ENCODE measurements around the gene HIGD1A. TPM values are rescaled to one million over a fixed set of nuclear protein-coding genes. Genes with fewer than 3 reads are reported as not detected.
"Not testable (repeated sequence)": the region's sequence is repeated elsewhere in the genome, so short reads cannot be mapped to it uniquely, and the experiment has no call there.

HIGD1A gene
- total RNA-seq, 1 experiment from 2014 or later: 183 TPM

GRCh38 chr3:42829083-42829627, 24.9 kb upstream of the HIGD1A start:
- DNase-seq (ENCODE audit: low read depth): no peak

DNA sequence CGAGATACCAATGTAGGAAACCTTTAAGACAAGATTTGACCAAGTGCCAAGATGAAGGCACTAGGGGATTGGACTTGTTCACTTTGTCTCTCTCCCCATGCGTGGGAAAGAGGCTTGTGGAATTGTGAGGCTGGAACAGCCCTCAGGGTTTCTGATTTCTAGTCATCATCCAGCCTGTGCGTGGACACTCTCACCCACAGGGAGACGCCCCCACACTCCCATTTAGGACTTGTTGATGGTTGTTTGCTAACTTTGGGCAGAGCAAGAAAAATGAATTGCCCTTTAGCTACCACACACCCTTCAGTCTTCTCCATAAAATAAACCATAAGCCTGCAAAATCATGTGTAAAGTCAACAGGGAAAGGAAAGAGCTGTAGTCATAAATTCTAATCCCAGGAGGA, 23.4 kb upstream of the HIGD1A start:
- no peak for DNase-seq (ENCODE audit: low read depth)

- DNase-seq (ENCODE audit: low read depth): no peak
Measured at GRCh38 chr3:42827023-42827422, 22.7 kb upstream of the HIGD1A start.

DNA sequence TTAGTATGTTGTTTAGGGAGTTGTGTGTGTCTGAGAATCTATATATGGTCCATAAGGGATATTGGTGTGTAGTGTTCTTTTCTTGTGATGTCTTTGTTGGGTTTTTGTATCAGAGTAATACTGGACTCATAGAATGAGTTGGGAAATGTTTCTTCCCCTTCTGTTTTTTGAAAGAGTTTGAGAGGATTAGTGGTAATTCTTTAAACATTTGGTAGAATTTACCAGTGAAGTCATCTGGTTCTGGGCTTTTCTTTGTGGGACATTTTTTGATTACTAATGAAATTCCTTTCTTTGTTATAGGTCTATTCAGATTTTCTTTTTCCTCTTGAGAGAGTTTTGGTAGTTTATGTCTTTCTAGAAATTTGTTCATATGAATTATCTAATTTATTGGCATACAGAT, 21.9 kb upstream of the HIGD1A start:
- DNase-seq (ENCODE audit: low read depth): no peak

GRCh38 chr3:42823351-42823750, 19.1 kb upstream of the HIGD1A start:
- DNase-seq (ENCODE audit: low read depth): no peak

- no peak for DNase-seq (ENCODE audit: low read depth)
Measured at GRCh38 chr3:42822828-42823227, 18.5 kb upstream of the HIGD1A start.

GRCh38 chr3:42820746-42821051, 16.4 kb upstream of the HIGD1A start:
- DNase-seq (ENCODE audit: low read depth): no peak

DNA sequence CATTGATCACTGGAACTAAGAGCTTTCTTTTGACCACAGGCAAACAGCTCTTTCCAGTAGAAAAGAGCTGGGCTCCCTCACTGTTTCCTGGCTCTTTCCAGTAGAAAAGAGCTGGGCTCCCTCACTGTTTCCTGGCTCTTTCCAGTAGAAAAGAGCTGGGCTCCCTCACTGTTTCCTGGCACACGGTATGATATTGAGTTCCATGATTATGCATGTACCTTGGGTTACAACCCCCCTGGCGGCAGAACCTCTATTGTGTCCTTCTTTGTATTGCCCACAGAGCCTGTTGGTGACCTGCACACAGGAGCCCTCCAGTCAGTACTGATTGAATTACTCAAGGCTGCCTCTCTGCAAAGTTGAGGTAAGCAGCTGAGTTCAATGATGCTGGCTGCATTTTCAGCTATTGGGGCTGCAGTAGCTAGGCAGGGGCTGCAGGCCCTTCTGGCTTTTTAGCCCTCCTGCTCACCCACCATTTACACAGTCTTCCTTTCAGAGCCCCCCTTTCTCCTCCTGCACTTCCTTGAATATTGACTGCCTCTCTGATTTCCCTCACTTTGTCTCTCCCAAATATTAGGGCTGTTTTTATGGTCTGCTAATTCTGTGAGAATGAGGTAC, 15.2 kb upstream of the HIGD1A start:
- DNase-seq (ENCODE audit: low read depth): peak; percentile 52

GRCh38 chr3:42815826-42816225, 11.5 kb upstream of the HIGD1A start:
- no peak for DNase-seq (ENCODE audit: low read depth)

DNA sequence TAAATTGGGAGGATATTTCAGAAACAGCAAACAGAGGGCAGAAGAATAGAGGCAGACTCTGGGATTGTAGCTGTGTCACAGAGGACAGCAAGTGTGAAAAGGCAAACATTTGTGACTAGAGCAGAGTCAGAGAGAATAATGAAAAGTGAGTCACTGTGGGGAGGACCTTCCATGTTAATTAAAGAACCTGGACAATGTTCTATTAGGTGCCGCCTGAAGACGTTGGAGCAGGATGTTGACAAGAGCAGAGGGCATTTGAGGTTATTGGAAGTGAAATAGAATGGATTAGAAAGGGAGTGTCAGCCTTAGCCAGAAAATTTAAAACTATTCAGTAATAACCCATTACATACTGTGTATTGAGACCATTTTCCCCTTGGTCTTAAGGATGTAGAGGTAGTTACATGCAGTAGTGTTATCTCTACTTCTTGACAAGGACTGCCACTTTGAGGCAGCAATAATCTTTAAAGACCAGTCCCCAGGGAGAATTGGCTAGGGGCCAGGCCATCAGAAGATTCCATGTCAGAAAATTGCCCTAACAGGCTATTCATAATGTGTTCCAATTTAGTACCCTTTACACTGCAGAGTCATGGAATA, 10.7 kb upstream of the HIGD1A start:
- no peak for DNase-seq (ENCODE audit: low read depth)

DNA sequence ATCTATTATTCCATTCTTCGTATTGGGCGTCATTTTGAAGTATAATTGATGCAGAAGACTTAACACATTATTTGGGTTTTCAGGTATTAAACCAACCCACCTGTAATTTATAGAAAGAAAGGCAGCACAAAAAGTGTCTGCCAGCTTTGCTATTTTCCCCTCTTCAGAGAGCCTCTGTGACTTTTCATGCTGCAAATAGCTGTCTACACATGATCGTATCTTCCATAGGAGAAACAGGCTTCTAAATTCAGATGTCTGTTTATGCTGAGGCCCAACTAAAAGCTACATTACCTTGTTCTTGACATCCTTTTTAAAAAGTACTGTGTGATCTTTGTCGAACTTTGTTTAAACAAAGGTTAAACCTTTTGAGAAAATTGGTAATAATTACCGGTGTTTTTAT, 10.0 kb upstream of the HIGD1A start:
- DNase-seq (ENCODE audit: low read depth): no peak

DNA sequence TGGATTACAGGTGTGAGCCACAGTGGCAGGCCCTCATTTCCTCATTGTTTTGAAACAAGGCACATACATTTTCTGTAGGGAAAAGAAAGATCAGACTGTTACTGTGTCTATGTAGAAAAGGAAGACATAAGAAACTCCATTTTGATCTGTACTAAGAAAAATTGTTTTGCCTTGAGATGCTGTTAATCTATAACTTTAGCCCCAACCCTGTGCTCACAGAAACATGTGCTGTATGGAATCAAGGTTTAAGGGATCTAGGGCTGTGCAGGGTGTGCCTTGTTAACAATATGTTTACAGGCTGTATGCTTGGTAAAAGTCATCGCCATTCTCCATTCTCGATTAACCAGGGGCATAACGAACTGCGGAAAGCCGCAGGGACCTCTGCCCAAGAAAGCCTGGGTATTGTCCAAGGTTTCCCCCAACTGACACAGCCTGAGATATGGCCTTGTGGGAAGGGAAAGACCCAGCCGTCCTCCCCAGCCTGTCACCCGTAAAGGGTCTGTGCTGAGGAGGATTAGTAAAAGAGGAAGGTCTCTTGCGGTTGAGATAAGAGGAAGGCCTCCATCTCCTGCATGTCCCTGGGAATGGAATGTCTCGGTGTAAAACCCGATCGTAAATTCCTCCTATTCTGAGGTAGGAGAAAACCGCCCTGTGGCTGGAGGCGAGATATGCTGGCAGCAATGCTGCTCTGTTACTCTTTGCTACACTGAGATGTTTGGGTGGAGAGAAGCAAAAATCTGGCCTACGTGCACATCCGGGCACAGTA, 7.0 kb upstream of the HIGD1A start:
- DNase-seq (ENCODE audit: low read depth): not testable (repeated sequence)

- DNase-seq (ENCODE audit: low read depth): not testable (repeated sequence)
Measured at GRCh38 chr3:42810706-42811105, 6.4 kb upstream of the HIGD1A start.

- no peak for DNase-seq (ENCODE audit: low read depth)
Measured at GRCh38 chr3:42809202-42809601, 4.9 kb upstream of the HIGD1A start, which contains the start of gene ACKR2. TSS of gene ACKR2 (plus strand) at chr3:42809445. CDS start at chr3:42864503, 55,058 bp downstream.

GRCh38 chr3:42807929-42808328, 3.6 kb upstream of the HIGD1A start:
- DNase-seq (ENCODE audit: low read depth): no peak

- no peak for DNase-seq (ENCODE audit: low read depth)
Measured at GRCh38 chr3:42805141-42805821, 991 bp upstream of the HIGD1A start.

DNA sequence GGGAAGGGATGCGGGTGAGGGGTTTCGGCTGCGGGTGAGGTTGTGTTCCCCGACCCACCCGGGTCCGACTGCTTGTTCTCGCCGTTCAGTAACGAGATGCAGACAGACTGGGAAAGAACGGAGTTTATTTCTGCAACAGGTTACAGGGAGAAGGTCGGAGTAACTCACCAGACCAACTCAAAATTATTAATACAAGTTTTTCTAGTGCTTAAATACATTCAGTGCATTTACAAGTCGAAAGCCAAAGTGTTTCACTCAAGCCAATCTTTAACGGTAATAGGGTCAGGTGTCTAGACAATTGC, 492 bp upstream of the HIGD1A start:
- DNase-seq (ENCODE audit: low read depth): no peak

DNA sequence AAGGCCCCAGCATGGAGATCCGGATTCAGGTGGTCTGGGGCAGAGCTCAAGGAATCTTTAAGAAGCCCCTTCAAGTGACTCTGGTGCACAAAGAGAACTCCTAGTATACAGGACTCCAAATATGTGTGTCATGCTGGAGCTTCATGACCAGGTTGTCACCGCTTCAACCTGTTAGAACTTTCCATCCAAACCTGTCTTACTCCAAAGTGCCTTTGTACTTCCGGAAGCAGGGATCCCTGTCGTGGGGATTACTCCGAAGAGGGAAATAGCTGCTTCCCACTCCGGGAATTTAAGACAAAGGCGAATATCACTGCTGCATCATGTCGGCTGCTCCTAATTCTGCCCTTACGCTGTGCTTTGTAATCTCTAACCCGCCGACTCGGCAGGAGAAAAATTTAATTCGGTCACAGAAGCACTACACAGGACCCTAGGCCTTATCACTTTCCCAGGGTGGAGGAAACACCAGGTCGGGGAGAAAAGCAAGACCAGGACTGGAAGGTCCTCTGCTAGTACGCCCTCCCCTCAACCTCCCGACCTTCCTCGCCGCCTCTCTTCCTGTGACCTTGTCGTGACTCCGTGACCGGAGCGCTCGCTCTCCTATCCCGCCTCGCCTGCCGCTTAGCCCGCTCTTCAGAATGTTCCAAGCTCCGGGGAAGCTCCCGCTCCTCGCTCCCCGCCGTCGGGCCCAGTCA, 730 bp downstream of the HIGD1A start:
- DNase-seq (ENCODE audit: low read depth): peak; percentile 30

- DNase-seq (ENCODE audit: low read depth): no peak
Measured at GRCh38 chr3:42802876-42803413, 1.3 kb downstream of the HIGD1A start.

DNA sequence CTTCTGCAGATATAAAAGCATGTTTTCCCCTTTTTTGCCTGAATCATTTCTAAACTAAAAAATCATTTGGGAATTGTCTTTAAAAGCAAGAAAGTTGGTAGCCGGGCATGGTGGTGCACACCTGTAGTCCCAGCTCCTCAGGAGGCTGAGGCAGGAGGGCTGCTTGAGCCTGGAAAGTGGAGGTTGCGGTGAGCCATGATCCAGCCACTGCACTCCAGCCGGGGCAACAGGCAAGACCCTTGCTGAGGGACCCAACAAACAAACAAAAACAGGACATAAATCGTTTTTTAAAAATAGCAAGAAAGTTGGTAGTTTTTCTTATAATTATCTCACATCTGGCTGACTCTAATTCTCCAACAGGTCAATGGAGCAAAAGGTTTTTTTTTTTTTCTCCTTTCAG, 2.5 kb downstream of the HIGD1A start:
- no peak for DNase-seq (ENCODE audit: low read depth)

DNA sequence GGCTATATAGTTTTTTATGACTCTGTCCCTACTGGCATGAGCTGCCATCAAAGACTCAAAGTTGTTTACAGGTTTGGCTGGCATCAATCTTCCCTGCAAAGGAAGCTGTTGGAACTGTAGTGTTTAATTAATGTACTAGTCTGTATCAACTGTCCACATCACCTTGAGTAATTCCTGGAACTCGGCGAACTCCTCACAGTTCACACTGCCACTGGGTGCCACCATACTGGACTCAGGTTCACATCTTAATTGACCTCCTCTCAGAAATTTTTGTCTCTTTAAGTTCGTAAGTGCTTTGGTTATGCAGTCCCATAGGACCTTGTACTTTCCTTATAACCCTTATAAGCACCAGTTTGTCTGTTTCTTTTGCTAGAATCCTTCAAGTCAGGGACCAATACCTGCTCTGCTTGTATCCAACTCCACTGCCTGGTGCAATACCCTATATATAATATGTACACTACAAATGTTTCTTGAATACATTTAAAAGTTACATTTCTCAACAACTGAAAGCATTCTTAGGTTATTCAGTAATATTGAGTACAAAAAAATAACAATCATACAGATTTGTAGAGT, 3.2 kb downstream of the HIGD1A start:
- no peak for DNase-seq (ENCODE audit: low read depth)
